H9 (cell line): Measurements from ENCODE around the gene TMEM204. TPM values are rescaled to one million over a fixed set of nuclear protein-coding genes. Genes with fewer than 3 reads are reported as not detected.

Source experiments
- DNase-seq: peaks from one replicate; pipeline ENCODE4 v3.0.0-alpha.2; 2017
- H2AFZ ChIP-seq: one replicate; pipeline ENCODE4 v1.6.1; 2013; ENCODE audit warnings: mild to moderate bottlenecking, low read length, control low read depth, moderate library complexity
- H2AK5ac ChIP-seq: 2 replicates; pipeline ENCODE4 v1.6.1; 2013; ENCODE audit warnings: low read length, control low read depth, mixed read lengths; ENCODE audit not compliant: insufficient read length
- H2BK120ac ChIP-seq: one replicate; pipeline ENCODE4 v1.6.1; 2013; ENCODE audit warnings: low read depth, mild to moderate bottlenecking, low read length, control low read depth, inconsistent platforms; ENCODE audit not compliant: poor library complexity, severe bottlenecking
- H2BK12ac ChIP-seq: 2 replicates; pipeline ENCODE4 v1.6.1; 2013; ENCODE audit warnings: low read length, control low read depth, mixed read lengths, low read depth; ENCODE audit not compliant: insufficient read length
- H2BK15ac ChIP-seq: 2 replicates; pipeline ENCODE4 v1.6.1; 2013; ENCODE audit warnings: low read depth, low read length, control low read depth
- H2BK20ac ChIP-seq: one replicate; pipeline ENCODE4 v1.6.1; 2013; ENCODE audit warnings: low read depth, mild to moderate bottlenecking, low read length, control low read depth, inconsistent platforms; ENCODE audit not compliant: poor library complexity, severe bottlenecking
- H2BK5ac ChIP-seq: 2 replicates; pipeline ENCODE4 v1.6.1; 2013; ENCODE audit warnings: low read length, control low read depth, mixed read lengths; ENCODE audit not compliant: insufficient read length
- H3K14ac ChIP-seq: 2 replicates; pipeline ENCODE4 v1.6.1; 2013; ENCODE audit warnings: low read length, control low read depth; ENCODE audit not compliant: insufficient read depth
- H3K18ac ChIP-seq: 2 replicates; pipeline ENCODE4 v1.6.1; 2013; ENCODE audit warnings: low read depth, mild to moderate bottlenecking, mixed read lengths, low read length, control low read depth; ENCODE audit not compliant: insufficient read length
- H3K23ac ChIP-seq: 2 replicates; pipeline ENCODE4 v1.6.1; 2013; ENCODE audit warnings: low read length, control low read depth, mixed read lengths, low read depth; ENCODE audit not compliant: insufficient read length
- H3K23me2 ChIP-seq: 2 replicates; pipeline ENCODE4 v1.6.1; 2013; ENCODE audit warnings: low read depth, mild to moderate bottlenecking, mixed read lengths, low read length, control low read depth; ENCODE audit not compliant: insufficient read length, poor library complexity, severe bottlenecking
- H3K27ac ChIP-seq: 2 replicates; pipeline ENCODE4 v1.5.1; 2013; ENCODE audit warnings: low read length, control low read depth, mixed read lengths, low read depth; ENCODE audit not compliant: insufficient read length
- H3K27me3 ChIP-seq: 2 replicates; pipeline ENCODE4 v1.6.1; 2013; ENCODE audit warnings: low read length, control low read depth, inconsistent platforms; ENCODE audit not compliant: insufficient read depth
- H3K4ac ChIP-seq: 2 replicates; pipeline ENCODE4 v1.6.1; 2013; ENCODE audit warnings: low read depth, mild to moderate bottlenecking, control low read depth, inconsistent platforms, low read length, moderate library complexity
- H3K4me1 ChIP-seq: 2 replicates; pipeline ENCODE4 v1.6.1; 2013; ENCODE audit warnings: low read length, control low read depth, inconsistent platforms; ENCODE audit not compliant: insufficient read depth
- H3K4me2 ChIP-seq: 2 replicates; pipeline ENCODE4 v1.6.1; 2013; ENCODE audit warnings: low read length, control low read depth, mixed read lengths; ENCODE audit not compliant: insufficient read length, insufficient read depth
- H3K56ac ChIP-seq: 2 replicates; pipeline ENCODE4 v1.6.1; 2013; ENCODE audit warnings: low read depth, mild to moderate bottlenecking, mixed read lengths, low read length, control low read depth; ENCODE audit not compliant: insufficient read length
- H3K79me1 ChIP-seq: 2 replicates; pipeline ENCODE4 v1.6.1; 2013; ENCODE audit warnings: low read depth, mild to moderate bottlenecking, moderate library complexity, low read length, control low read depth, inconsistent platforms; ENCODE audit not compliant: insufficient read depth, poor library complexity, severe bottlenecking
- H3K79me2 ChIP-seq: 2 replicates; pipeline ENCODE4 v1.6.1; 2013; ENCODE audit warnings: low read length, control low read depth, inconsistent platforms; ENCODE audit not compliant: insufficient read depth
- H3K9ac ChIP-seq: 2 replicates; pipeline ENCODE4 v1.6.1; 2013; ENCODE audit warnings: low read length, control low read depth, mixed read lengths; ENCODE audit not compliant: insufficient read length; ENCODE audit errors: extremely low read depth
- H3K9me3 ChIP-seq: one replicate; pipeline ENCODE4 v1.6.1; 2013; ENCODE audit warnings: low read depth, low read length, inconsistent platforms; ENCODE audit not compliant: control insufficient read depth
- H3T11ph ChIP-seq: one replicate; pipeline ENCODE4 v1.6.1; 2013; ENCODE audit warnings: mild to moderate bottlenecking, low read length, control low read depth, inconsistent platforms
- H4K20me1 ChIP-seq: one replicate; pipeline ENCODE4 v1.6.1; 2013; ENCODE audit not compliant: control insufficient read depth, insufficient read length, insufficient read depth
- H4K5ac ChIP-seq: 2 replicates; pipeline ENCODE4 v1.6.1; 2013; ENCODE audit warnings: low read depth, mild to moderate bottlenecking, mixed read lengths, low read length, control low read depth; ENCODE audit not compliant: insufficient read length
- H4K8ac ChIP-seq: replicated peaks from 2 replicates; pipeline ENCODE4 v1.6.1; 2013; ENCODE audit warnings: low read length, control low read depth, mixed read lengths, low read depth; ENCODE audit not compliant: insufficient read length
- H4K91ac ChIP-seq: 2 replicates; pipeline ENCODE4 v1.6.1; 2013; ENCODE audit warnings: low read depth, mild to moderate bottlenecking, moderate library complexity, mixed read lengths, low read length, control low read depth; ENCODE audit not compliant: insufficient read length
- H3K27ac Mint-ChIP-seq, 3 experiments: 2 replicates in 2 of 3; 3 replicates in 1 of 3; pipeline ENCODE4 v1.8.0; 2020 to 2021; ENCODE audit warnings: mixed read lengths in 3 of 3, mild to moderate bottlenecking in 1 of 3, moderate library complexity in 1 of 3
- H3K27me3 Mint-ChIP-seq: 2 replicates; pipeline ENCODE4 v1.8.0; 2021; ENCODE audit warnings: low read depth, mild to moderate bottlenecking, moderate library complexity, mixed read lengths
- H3K36me3 Mint-ChIP-seq, 3 experiments: 2 replicates in 2 of 3; 3 replicates in 1 of 3; pipeline ENCODE4 v1.8.0; 2020 to 2021; ENCODE audit warnings: low read depth in 3 of 3, mixed read lengths in 3 of 3; ENCODE audit not compliant: insufficient read depth in 1 of 3
- H3K4me1 Mint-ChIP-seq, 2 experiments: 2 replicates each; pipeline ENCODE4 v1.8.0; 2020; ENCODE audit warnings: mixed read lengths in 2 of 2
- H3K4me3 Mint-ChIP-seq, 2 experiments: 2 replicates in 1 of 2; 3 replicates in 1 of 2; pipeline ENCODE4 v1.8.0; 2020 to 2021; ENCODE audit warnings: mild to moderate bottlenecking in 2 of 2, mixed read lengths in 2 of 2, moderate library complexity in 1 of 2
- H3K9me3 Mint-ChIP-seq, 2 experiments: 2 replicates in 1 of 2; 3 replicates in 1 of 2; pipeline ENCODE4 v1.8.0; 2020; ENCODE audit warnings: mild to moderate bottlenecking in 2 of 2, mixed read lengths in 2 of 2, moderate library complexity in 1 of 2
- WGBS: extraction: QIAGEN DNeasy Blood & Tissue Kit; methylation state at CpG from one replicate; pipeline ENCODE4 v1.1.7; 2013; ENCODE audit warnings: missing lambda C conversion rate, low lambda C conversion rate, mixed read lengths; ENCODE audit not compliant: insufficient read length; ENCODE audit errors: extremely low coverage; 5-methylcytosine and 5-hydroxymethylcytosine counted together
- total RNA-seq: library from RNA; stranded (reverse); gene quantifications from 2 replicates; pipeline ENCODE4 v1.2.1, GENCODE V29; 2021
- TF ChIP-seq, protein P1 (sequence below): fragments of 200-600 bp; sonication (generic); conservative IDR thresholded peaks from 3 replicates; pipeline ENCODE4 v1.8.0; 2021; ENCODE audit warnings: antibody characterized with exemption, mild to moderate bottlenecking

The TMEM204 gene
- total RNA-seq, 1 experiment from 2014 or later = not detected

DNA sequence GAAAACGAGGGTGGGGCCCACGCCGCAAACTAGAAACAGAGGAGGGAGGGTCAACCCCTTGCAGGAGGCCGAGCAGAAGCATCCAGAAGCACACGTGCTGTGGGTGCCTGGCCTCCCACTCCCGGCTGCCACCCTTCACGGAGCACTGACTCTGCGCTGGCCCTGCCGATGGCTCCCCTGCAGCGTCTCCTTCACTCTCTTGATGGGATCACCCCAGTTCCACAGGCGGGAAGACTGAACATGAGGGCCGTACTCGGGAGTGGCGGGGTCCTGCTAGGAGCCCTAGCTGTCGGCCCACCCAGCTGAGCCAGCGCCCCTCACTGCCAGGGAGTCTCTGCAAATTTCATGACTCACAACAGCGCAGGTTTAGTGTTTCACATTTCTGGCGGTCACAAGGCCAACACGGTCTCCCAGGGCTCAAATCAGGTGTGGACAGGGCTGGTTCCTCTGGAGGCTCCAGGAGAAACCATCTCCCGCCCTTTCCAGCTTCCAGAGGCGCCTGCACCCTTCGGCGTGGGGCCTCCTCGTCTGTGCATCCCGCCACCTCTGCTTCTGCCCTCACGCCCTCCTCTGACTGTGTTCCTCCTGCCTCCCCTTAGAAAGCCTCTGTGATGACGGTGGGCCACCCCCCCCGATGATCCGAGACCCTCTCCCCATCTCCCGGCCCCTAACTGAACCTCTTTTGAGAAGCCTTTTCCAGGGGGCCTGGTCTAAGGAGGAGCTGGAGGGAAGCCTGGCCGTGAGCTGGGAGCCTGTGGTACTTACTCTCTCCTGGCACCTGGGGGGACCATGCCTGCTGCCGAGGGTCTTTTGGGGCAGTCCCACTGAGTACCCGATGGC is 46.7 kb upstream of the TMEM204 start:
- H3K14ac ChIP-seq = no peak overlapping the region
- no peak overlapping the region for H4K91ac ChIP-seq
- H4K8ac ChIP-seq = no peak overlapping the region
- no peak overlapping the region for H3K4ac ChIP-seq
- no peaks in the 10 kb centered on the region for H3K4me1 ChIP-seq
- H3K9me3 ChIP-seq = no peaks in the 10 kb centered on the region
- H3K9ac ChIP-seq = no peak overlapping the region
- DNase-seq = no peak
- no peak overlapping the region for H3K23ac ChIP-seq
- H3T11ph ChIP-seq = no peak overlapping the region
- no peak overlapping the region for H3K27ac ChIP-seq
- H2BK15ac ChIP-seq = no peak overlapping the region
- H3K18ac ChIP-seq = no peak overlapping the region
- H2AK5ac ChIP-seq = no peak overlapping the region
- H3K36me3 Mint-ChIP-seq = no peaks in the 10 kb centered on the region
- no peaks in the 10 kb centered on the region for H3K79me1 ChIP-seq
- H3K27me3 ChIP-seq = no peaks in the 10 kb centered on the region
- H3K4me3 Mint-ChIP-seq = no peak overlapping the region
- no peaks in the 10 kb centered on the region for H3K9me3 Mint-ChIP-seq
- no peaks in the 10 kb centered on the region for H3K23me2 ChIP-seq
- WGBS = no CpG with 5 or more reads among the region's 33 CpGs
- no peak overlapping the region for H2BK12ac ChIP-seq
- H3K4me2 ChIP-seq = no peak overlapping the region
- H3K4me1 Mint-ChIP-seq = no peaks in the 10 kb centered on the region
- TF ChIP-seq, protein P1, sequence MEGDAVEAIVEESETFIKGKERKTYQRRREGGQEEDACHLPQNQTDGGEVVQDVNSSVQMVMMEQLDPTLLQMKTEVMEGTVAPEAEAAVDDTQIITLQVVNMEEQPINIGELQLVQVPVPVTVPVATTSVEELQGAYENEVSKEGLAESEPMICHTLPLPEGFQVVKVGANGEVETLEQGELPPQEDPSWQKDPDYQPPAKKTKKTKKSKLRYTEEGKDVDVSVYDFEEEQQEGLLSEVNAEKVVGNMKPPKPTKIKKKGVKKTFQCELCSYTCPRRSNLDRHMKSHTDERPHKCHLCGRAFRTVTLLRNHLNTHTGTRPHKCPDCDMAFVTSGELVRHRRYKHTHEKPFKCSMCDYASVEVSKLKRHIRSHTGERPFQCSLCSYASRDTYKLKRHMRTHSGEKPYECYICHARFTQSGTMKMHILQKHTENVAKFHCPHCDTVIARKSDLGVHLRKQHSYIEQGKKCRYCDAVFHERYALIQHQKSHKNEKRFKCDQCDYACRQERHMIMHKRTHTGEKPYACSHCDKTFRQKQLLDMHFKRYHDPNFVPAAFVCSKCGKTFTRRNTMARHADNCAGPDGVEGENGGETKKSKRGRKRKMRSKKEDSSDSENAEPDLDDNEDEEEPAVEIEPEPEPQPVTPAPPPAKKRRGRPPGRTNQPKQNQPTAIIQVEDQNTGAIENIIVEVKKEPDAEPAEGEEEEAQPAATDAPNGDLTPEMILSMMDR = no peak
- no peak overlapping the region for H3K56ac ChIP-seq
- no peak overlapping the region for H2BK120ac ChIP-seq
- no peak overlapping the region for H2AFZ ChIP-seq
- H4K5ac ChIP-seq = no peak overlapping the region
- H4K20me1 ChIP-seq = no peaks in the 10 kb centered on the region
- H3K27me3 Mint-ChIP-seq = peaks cover 42% of the 10 kb centered on the region
- H3K27ac Mint-ChIP-seq = no peak overlapping the region
- H2BK5ac ChIP-seq = no peak overlapping the region
- H3K79me2 ChIP-seq = no peaks in the 10 kb centered on the region
- no peak overlapping the region for H2BK20ac ChIP-seq
